Measurements from ENCODE around the gene NUP98. TPM values are rescaled to one million over a fixed set of nuclear protein-coding genes. Genes with fewer than 3 reads are reported as not detected.

NUP98 gene
- polyA plus RNA-seq, 5 donors = 57.9 to 79.0 (median 65.4) TPM

DNA sequence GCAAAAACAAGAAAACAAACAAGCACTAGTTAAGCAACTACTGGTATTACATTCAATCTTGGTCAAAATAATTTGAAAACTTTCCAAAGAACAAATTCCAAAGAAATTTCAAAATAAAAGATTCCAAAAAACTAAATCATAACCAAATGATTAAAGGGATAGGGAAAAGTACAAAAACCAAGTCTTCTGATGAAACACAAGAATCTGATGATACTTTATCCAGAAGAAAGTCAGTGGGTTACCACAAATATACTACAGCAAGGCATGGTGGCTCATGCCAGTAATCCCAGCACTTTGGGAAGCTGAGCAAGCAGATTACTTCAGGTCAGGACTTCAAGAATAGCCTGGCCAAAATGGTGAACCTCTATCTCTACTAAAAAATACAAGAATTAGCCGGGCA lies 59.1 kb downstream of the NUP98 start:
- no peak for DNase-seq

DNA sequence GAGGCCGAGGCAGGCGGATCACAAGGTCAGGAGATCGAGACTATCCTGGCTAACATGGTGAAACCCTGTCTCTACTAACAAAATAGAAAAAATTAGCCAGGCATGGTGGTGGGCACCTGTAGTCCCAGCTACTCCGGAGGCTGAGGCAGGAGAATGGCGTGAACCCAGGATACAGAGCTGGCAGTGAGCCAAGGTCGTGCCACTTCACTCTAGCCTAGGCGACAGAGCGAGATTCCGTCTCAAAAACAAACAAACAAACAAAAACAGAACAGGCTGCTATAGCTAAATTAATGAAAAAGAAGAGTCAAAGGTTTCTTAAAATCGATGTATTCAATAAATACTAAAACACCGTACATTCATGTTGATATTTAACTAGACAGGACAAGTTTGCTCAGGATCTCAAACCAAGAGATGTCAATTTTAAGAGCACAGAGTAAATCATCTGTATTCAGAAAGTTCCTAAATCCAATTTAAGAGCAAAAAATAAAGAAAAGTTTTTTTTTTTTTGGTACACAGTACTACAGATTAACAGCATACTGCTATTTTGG lies 59.9 kb downstream of the NUP98 start:
- DNase-seq = no peak

DNA sequence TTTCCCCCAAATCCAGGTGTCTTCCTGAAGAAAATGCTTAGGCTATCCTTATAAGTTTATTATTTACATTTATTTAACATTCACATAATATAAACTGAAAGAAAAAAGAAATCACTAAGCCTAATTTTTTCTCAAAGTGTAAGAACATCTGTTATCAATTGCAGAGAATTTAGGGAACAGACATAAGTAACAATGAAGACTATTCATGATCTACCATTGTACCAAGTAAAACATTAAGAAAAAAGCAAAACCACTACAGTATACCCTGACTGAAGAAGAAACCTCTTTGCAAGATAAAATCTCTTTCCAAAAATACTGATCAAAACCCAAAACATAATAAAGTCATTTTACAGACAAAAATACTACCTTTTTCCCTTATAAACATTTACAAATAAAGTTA lies 60.5 kb downstream of the NUP98 start:
- no peak for DNase-seq

GRCh38 chr11:3735827-3736226 lies 61.5 kb downstream of the NUP98 start:
- no peak for DNase-seq

DNA sequence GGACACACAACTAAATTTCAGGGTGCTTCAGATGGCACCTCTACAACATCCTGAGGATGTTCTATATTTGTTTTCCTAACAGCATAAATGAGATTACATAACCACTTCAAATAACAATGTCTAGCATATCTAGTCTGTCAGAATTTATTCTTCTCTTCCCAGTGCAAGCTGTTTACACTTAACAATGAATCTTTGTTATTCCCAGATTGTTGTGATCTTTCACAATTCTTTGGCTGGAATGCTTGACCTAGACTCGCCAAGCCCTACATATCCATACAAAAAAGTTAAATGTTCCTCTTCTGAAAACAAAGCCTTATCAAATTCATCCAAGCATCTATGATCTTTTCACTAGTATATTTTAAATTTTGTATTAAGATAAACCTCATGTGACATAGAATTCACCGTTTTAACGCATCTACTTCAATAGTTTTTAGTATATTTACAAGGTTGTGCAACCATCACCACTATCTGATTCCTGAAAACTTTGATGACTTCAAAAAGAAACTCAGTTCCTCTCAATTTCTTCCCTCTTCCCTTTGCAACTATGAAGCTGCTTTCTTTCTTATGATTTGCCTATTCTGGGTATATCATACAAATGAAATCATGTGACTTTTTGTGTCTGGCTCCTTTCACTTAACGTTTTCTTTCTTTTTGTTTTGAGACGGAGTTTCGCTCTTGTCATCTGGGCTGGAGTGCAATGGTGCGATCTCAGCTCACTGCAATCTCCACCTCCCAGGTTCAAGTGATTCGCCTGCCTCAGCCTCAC lies 64.5 kb downstream of the NUP98 start:
- peak in 1 of 2 donors; percentile 8 for DNase-seq

GRCh38 chr11:3723014-3723708 lies 74.2 kb downstream of the NUP98 start:
- no peak for DNase-seq

- no peak for DNase-seq
These were observed 75.3 kb downstream of the NUP98 start for GRCh38 chr11:3722100-3722499.

GRCh38 chr11:3720997-3721396 lies 76.4 kb downstream of the NUP98 start:
- no peak for DNase-seq

DNA sequence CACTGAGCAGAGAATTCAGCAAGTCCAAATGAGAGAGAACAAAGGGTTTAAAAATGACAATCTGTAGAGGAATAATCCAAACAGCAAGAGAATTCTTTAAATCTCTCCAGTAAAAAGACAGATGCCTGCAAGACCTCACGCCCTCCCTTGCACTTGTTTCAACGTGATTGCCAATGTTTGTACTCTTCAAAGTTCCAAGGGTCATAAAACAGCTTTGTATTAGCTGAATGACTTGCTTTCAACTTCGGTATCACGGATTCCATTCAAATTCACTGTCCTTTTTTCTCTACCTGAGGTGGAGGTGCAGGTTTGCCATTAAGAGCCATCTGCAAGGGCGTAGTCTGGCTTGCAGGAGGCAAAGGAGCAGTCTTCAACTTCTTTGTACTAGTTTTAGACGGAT lies 85.1 kb downstream of the NUP98 start:
- DNase-seq = no peak

GRCh38 chr11:3710485-3711259 lies 86.7 kb downstream of the NUP98 start:
- DNase-seq = no peak

- DNase-seq = no peak
These were observed 87.4 kb downstream of the NUP98 start for GRCh38 chr11:3709977-3710376.

GRCh38 chr11:3707176-3707575 lies 90.2 kb downstream of the NUP98 start:
- no peak for DNase-seq

- DNase-seq = no peak
These were observed 94.0 kb downstream of the NUP98 start for GRCh38 chr11:3703383-3703782.

- DNase-seq = no peak
These were observed 96.4 kb downstream of the NUP98 start for GRCh38 chr11:3700910-3701309.

GRCh38 chr11:3700410-3700809 lies 96.9 kb downstream of the NUP98 start:
- DNase-seq = no peak

DNA sequence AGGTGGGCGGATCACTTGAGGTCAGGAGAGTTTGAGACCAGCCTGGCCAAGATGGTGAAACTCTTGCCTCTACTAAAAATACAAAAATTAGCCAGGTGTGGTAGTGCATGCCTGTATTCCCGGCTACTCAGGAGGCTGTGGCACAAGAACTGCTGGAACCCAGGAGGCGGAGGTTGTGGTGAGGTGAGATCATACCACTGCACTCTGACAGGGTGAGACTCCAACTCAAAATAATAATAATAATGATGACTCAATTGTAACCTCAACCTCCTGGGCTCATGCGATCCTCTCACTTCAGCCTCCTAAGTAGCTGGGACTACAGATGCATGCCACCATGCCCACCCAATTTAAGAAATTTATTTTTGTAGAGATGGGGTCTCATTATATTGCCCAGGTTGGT lies 110.6 kb downstream of the NUP98 start:
- DNase-seq = no peak

- DNase-seq = peak; percentile 20 to 25
These were observed 111.4 kb downstream of the NUP98 start for GRCh38 chr11:3685923-3686322.

DNA sequence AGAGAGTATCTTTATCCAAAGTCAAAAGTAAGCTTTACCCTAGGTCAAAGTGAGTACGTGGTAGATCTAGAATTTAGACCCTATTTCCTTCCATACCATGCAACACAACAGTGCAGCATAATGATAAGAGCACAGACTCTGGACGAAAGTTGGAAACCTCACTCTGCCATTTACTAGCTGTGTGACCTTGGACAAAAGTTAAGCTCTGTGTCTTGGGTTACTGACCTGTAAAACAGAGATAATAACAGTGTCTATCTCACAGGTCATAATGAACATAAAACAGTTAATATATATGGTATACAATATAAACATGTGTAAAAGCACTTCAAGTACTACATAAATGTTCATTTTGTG lies 112.6 kb downstream of the NUP98 start:
- no peak for DNase-seq

- no peak for DNase-seq
These were observed 113.1 kb downstream of the NUP98 start for GRCh38 chr11:3684129-3684818.

GRCh38 chr11:3683039-3683438 lies 114.3 kb downstream of the NUP98 start:
- DNase-seq = no peak

DNA sequence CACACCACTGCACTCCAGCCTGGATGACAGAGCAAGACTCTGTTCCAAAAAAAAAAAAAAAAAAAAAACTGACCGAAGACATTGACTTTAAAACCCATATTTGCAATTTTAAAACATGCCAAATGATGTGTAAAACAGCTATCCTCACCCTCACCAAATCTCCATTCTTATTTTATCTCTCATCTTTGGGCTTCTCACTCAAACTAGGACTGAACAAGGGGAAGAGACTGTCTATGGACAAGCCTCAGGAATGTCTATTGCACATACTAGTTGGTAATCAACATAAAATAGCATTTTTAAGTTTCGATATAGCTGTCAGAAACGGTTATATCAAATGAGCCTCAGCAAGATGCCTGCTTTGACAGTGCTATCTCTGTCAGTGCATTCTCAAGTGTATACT lies 118.3 kb downstream of the NUP98 start:
- no peak for DNase-seq

GRCh38 chr11:3675971-3676370 lies 121.4 kb downstream of the NUP98 start:
- DNase-seq = no peak
